Measurements from ENCODE around the gene TYW1B.
"Not testable (repeated sequence)": the region's sequence is repeated elsewhere in the genome, so short reads cannot be mapped to it uniquely, and the experiment has no call there.

GRCh38 chr7:72603476-72603875 is 224.5 kb downstream of the TYW1B start:
- TF ChIP-seq CTCF, POLR2A (IDR thresholded peaks at IDR 0.05): not testable (repeated sequence)

All from tibial nerve (tissue), 3 donors.